K562 (cell line): Measurements from ENCODE around the gene TRAPPC2L. TPM values are rescaled to one million over a fixed set of nuclear protein-coding genes. Genes with fewer than 3 reads are reported as not detected.
A peak's percentile ranks its signal among the peaks of the same experiment; 100 is the strongest.

Experiments used
- ATF3 ChIP-seq, 2 experiments: fragments of 450-650 bp in 1 of 2; sonication (generic) in 1 of 2; formaldehyde crosslinking in 1 of 2; IDR thresholded peaks in 1 of 2; conservative IDR thresholded peaks in 1 of 2; 2 replicates each; pipeline versions ENCODE4 v1.6.1 to v1.8.1; 2016 to 2023; ENCODE audit warnings: mild to moderate bottlenecking in 2 of 2, moderate library complexity in 2 of 2, inconsistent platforms in 1 of 2, missing genetic modification reagents in 1 of 2
- EWSR1 ChIP-seq: fragments of 450-650 bp; IDR thresholded peaks from 2 replicates; pipeline ENCODE4 v1.6.1; 2018; ENCODE audit warnings: borderline replicate concordance, mild to moderate bottlenecking, low read depth, moderate library complexity; ENCODE audit not compliant: partially characterized antibody
- HDAC1 ChIP-seq, 2 experiments: fragments of 450-650 bp; IDR thresholded peaks; 2 replicates each; pipeline ENCODE4 v1.6.1; 2016 to 2017; ENCODE audit warnings: inconsistent platforms in 1 of 2, mild to moderate bottlenecking in 1 of 2, moderate library complexity in 1 of 2
- HSF4 ChIP-seq: fragments of 250-450 bp; sonication (Bioruptor Pico); IDR thresholded peaks from 2 replicates; pipeline ENCODE4 v2.1.2; 2022; ENCODE audit warnings: mild to moderate bottlenecking, moderate library complexity, borderline replicate concordance
- MTF1 ChIP-seq: fragments of 250-450 bp; sonication (Bioruptor Pico); IDR thresholded peaks from 2 replicates; pipeline ENCODE4 v1.9.0; 2021; ENCODE audit warnings: moderate library complexity, mild to moderate bottlenecking, inconsistent platforms, borderline replicate concordance
- NFATC3 ChIP-seq: fragments of 450-650 bp; IDR thresholded peaks from 2 replicates; pipeline ENCODE4 v1.6.1; 2017; ENCODE audit warnings: mild to moderate bottlenecking
- SETDB1 ChIP-seq: IDR thresholded peaks from one replicate; pipeline ENCODE4 v1.6.1; 2012; ENCODE audit warnings: low read length, control low read depth, inconsistent platforms
- SMAD3 ChIP-seq: fragments of 450-650 bp; formaldehyde crosslinking; conservative IDR thresholded peaks from 2 replicates; pipeline ENCODE4 v1.4.0; 2020; ENCODE audit warnings: mild to moderate bottlenecking
- STAT5A ChIP-seq: IDR thresholded peaks from 2 replicates; pipeline ENCODE4 v1.6.1; 2012; ENCODE audit warnings: low read length, inconsistent platforms, borderline replicate concordance
- TEAD1 ChIP-seq, 2 experiments: fragments of 450-650 bp in 1 of 2; sonication (generic) in 1 of 2; formaldehyde crosslinking; IDR thresholded peaks; 2 replicates each; pipeline versions ENCODE4 v1.4.0 to v1.8.0; 2020 to 2022; ENCODE audit warnings: mild to moderate bottlenecking in 2 of 2, missing genetic modification reagents in 1 of 2
- XRCC3 ChIP-seq: fragments of 450-650 bp; IDR thresholded peaks from 2 replicates; pipeline ENCODE4 v1.6.1; 2017; ENCODE audit warnings: mild to moderate bottlenecking, moderate library complexity
- ZNF121 ChIP-seq: sonication (generic); formaldehyde crosslinking; conservative IDR thresholded peaks from 2 replicates; pipeline ENCODE4 v1.8.0; 2022; ENCODE audit warnings: missing genetic modification reagents
- ZNF134 ChIP-seq: fragments of 250-450 bp; sonication (Bioruptor Pico); conservative IDR thresholded peaks from 2 replicates; pipeline ENCODE4 v1.4.0; 2020
- ZNF212 ChIP-seq: fragments of 450-650 bp; formaldehyde crosslinking; IDR thresholded peaks from 2 replicates; pipeline ENCODE4 v1.4.0; 2020; ENCODE audit warnings: mild to moderate bottlenecking
- ZNF253 ChIP-seq: fragments of 250-450 bp; sonication (Bioruptor Pico); conservative IDR thresholded peaks from 2 replicates; pipeline ENCODE4 v1.6.1; 2021; ENCODE audit warnings: mild to moderate bottlenecking
- ZNF282 ChIP-seq: sonication (generic); formaldehyde crosslinking; IDR thresholded peaks from 2 replicates; pipeline ENCODE4 v1.8.1; 2023; ENCODE audit warnings: missing genetic modification reagents
- ZNF318 ChIP-seq, 2 experiments: fragments of 450-650 bp; IDR thresholded peaks; 2 replicates each; pipeline ENCODE4 v1.6.1; 2016; ENCODE audit warnings: mild to moderate bottlenecking in 2 of 2, borderline replicate concordance in 1 of 2, low read depth in 1 of 2, moderate library complexity in 1 of 2
- ZNF41 ChIP-seq: fragments of 250-450 bp; sonication (Bioruptor Pico); conservative IDR thresholded peaks from 2 replicates; pipeline ENCODE4 v1.4.0; 2020; ENCODE audit warnings: mild to moderate bottlenecking
- polyA plus RNA-seq, 8 experiments: library from polyadenylated mRNA; depleted of rRNA in 4 of 8; stranded (reverse) in 5 of 8; unstranded in 3 of 8; fragments of >200 nt; fragmentation: Nextera tagmentation in 2 of 8; fragmentation: Illumina TruSeq in 1 of 8; extraction: Ambion mirVana in 2 of 8; extraction: Trizol in 1 of 8; gene quantifications; 2 replicates each; pipeline versions ENCODE4 v1.2.1 to v1.2.3, GENCODE V29; 2011 to 2014; ENCODE audit warnings: inconsistent platforms in 1 of 8, missing spikeins in 1 of 8
- total RNA-seq, 7 experiments: library from RNA; depleted of rRNA in 6 of 7; stranded (reverse); fragments of >200 nt in 6 of 7; fragmentation: Illumina TruSeq in 2 of 7; extraction: Trizol in 2 of 7; gene quantifications; 2 replicates each; pipeline versions ENCODE4 v1.2.1 to v1.2.3, GENCODE V29; 2011 to 2021; ENCODE audit warnings: low replicate concordance in 1 of 7
- TF ChIP-seq, protein P1 (sequence below): fragments of 250-450 bp; sonication (Bioruptor Pico); IDR thresholded peaks from 2 replicates; pipeline ENCODE4 v1.6.1; 2021; ENCODE audit warnings: mild to moderate bottlenecking

TRAPPC2L gene
- total and polyA plus RNA-seq, 9 of the 15 experiments (the other 6 are each of a cell fraction or from before 2014, with no cell fraction given): 60.4 to 398 (median 97.5) TPM

DNA sequence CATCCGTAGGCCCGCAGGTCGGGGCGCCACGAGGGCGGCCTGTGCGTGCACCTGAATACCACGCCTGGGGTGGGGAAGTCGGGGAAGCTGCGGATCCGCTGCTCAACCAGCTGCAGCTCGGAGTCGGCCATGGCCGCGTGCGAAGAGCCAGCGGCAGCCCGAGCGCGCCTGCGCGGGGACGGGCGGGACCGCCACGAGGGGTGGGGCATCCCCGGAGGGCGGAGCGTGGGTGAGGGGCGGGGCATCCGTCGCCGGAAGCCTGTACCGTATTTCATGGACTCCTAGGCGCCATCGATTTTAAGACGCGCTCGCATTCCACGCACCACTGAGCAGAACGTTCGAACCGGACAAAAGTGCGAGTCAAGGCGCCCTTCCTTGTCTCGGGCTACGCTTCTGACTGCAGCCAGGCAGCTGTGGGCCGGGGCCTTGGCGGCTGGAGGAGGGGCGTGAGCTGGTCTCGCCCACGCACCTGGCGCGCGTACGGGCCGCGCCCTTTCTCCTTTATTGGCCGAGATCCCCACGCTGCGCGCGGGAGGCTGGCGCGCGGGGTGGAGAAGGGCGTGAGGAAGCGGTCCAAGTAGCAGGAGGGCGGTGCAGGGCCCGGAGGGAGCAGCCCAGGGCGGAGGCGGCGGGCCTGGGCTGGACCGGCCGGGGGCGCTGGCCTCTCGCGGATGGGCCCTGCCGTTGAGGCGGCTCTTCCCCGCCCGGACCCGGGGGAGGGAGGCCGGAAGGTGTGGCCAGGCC, 45.0 kb upstream of the TRAPPC2L start, which contains the start of gene APRT (continued):
- no peak for TF ChIP-seq ZNF318 (IDR thresholded peaks at IDR 0.05; ENCODE audit: borderline replicate concordance in 1 of 2, low read depth in 1 of 2)
- no peak for TF ChIP-seq ZNF41 (CRISPR knock-in tag)
- no peak for TF ChIP-seq NFATC3
- TF ChIP-seq ZNF253 (CRISPR knock-in tag): no peak
- 0 out of 2 replicates have a peak, but pooled peaks have one; percentile 61 for TF ChIP-seq ZNF282 (CRISPR knock-in tag)
- TF ChIP-seq STAT5A: no peak; the same call in 1 of the 2 replicates
- no peak for TF ChIP-seq ZNF212
- no peak for TF ChIP-seq ZNF134 (CRISPR knock-in tag)
- no peak for TF ChIP-seq ATF3 (IDR thresholded peaks at IDR 0.05)
- TF ChIP-seq ATF3 (CRISPR knock-in tag; conservative IDR thresholded peaks at IDR 0.05): peak; percentile 66; the same call in 1 of the 2 replicates
- peak in 1 of 2 experiments; percentile 86; a peak in 1 of 4 replicates for TF ChIP-seq HDAC1 (IDR thresholded peaks at IDR 0.05)
- no peak for TF ChIP-seq HSF4
- TF ChIP-seq XRCC3: no peak
- 0 out of 2 replicates have a peak, but pooled peaks have one; percentile 27 for TF ChIP-seq SMAD3 (CRISPR knock-in tag)
- TF ChIP-seq MTF1 (CRISPR knock-in tag): no peak
- TF ChIP-seq SETDB1: no peak
- TF ChIP-seq TEAD1 (CRISPR knock-in tag; IDR thresholded peaks at IDR 0.05): peak; percentile 3 to 97; a peak in 3 of 4 replicates
- no peak for TF ChIP-seq ZNF121 (CRISPR knock-in tag)
- TF ChIP-seq, protein P1, sequence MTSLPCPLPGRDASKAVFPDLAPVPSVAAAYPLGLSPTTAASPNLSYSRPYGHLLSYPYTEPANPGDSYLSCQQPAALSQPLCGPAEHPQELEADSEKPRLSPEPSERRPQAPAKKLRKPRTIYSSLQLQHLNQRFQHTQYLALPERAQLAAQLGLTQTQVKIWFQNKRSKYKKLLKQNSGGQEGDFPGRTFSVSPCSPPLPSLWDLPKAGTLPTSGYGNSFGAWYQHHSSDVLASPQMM (CRISPR knock-in tag): no peak
- no peak for TF ChIP-seq EWSR1
